ENCODE data around the gene CAPN3.
A peak's percentile ranks its signal among the peaks of the same experiment; 100 is the strongest.

The CAPN3 gene

DNA sequence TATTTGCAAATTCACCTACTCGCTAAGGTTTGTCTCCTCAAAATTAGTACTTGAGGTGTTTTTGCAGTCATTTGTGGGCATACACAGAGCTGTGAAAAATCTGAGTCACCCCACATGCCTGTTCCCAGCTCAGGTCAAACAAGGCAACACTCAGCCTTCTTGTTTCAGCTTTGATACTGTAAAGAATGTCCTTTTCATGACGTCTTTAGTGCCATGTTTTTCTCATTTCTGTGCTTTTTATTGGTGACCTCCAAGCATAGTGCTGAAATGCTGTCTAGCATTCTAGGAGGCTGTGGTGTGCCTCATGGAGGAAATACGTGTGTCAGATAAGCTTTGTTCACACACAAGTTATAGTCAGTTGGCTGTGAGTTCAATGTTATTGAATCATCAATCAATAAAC is 8.8 kb downstream of the CAPN3 start:
- no peak overlapping the region for H2AFZ ChIP-seq (ENCODE audit: low read length, unreplicated experiment)
- H3K27me3 ChIP-seq (ENCODE audit: insufficient read depth, low read length) = no peaks in the 10 kb centered on the region
- no peaks in the 10 kb centered on the region for H3K36me3 ChIP-seq (ENCODE audit: insufficient read depth, low read length)
- no peaks in the 10 kb centered on the region for H3K79me2 ChIP-seq (ENCODE audit: control insufficient read depth, insufficient read depth, low read length, unreplicated experiment)
- no peak overlapping the region for H3K4me3 ChIP-seq (ENCODE audit: low read depth, low read length)
- peaks cover 4% of the 10 kb centered on the region for H3K4me1 ChIP-seq (ENCODE audit: control insufficient read depth, insufficient read depth, low read length, unreplicated experiment)
- H3K27ac ChIP-seq (ENCODE audit: low read depth, low read length) = no peak overlapping the region

DNA sequence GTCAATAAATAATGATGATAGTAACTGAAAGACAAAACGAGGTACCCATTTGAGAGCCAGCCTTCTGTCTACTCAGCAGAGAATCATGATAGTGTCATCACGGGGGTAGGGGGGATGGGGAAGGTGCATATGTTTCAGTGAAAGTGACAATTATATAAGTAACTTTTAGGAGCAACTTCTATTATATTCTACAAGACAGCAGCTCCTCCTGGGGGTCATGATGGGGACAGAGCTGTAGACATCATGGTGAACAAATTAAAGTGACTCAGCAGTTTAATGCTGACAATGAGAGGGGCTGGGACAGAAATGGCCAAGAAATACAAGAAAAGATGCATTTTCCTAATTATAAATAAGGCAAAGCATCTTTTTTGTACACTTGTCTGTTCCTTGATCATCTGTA is 11.8 kb downstream of the CAPN3 start:
- Histone ChIP-seq H2AFZ (ENCODE audit: low read length, unreplicated experiment) (no peak overlapping the region), H3K27me3 (ENCODE audit: insufficient read depth, low read length) (no peaks in the 10 kb centered on the region)

DNA sequence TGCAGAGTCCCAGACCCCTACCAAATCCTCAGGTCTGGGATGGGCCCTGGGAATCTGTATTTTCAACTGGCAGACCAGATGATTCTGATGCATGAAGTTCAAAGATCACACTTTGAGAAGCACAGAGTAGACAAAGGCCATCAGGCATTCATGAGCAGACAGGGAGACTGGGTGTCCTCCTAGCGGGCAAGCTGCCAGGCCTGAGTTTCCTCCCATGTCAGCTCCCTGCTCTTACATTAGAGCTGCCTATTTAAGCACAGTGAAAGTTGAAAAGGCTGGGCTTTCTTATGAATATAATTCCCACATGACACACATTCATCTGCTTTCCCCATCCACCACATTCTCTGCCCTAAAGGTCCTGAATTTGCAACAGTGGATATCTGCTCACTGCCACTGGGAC is 14.0 kb downstream of the CAPN3 start:
- Histone ChIP-seq H3K36me3 (ENCODE audit: insufficient read depth, low read length) (no peaks in the 10 kb centered on the region), H3K27me3 (ENCODE audit: insufficient read depth, low read length) (no peaks in the 10 kb centered on the region), H3K79me2 (ENCODE audit: control insufficient read depth, insufficient read depth, low read length, unreplicated experiment) (no peaks in the 10 kb centered on the region), H3K4me1 (ENCODE audit: control insufficient read depth, insufficient read depth, low read length, unreplicated experiment) (no peaks in the 10 kb centered on the region), H3K27ac (ENCODE audit: low read depth, low read length) (no peak overlapping the region), H3K4me3 (ENCODE audit: low read depth, low read length) (no peak overlapping the region), H2AFZ (ENCODE audit: low read length, unreplicated experiment) (no peak overlapping the region)

More for the DNA sequence above, 11.8 kb downstream of the CAPN3 start:
- Histone ChIP-seq H3K4me3 (ENCODE audit: low read depth, low read length) (no peak overlapping the region), H3K36me3 (ENCODE audit: insufficient read depth, low read length) (no peaks in the 10 kb centered on the region), H3K27ac (ENCODE audit: low read depth, low read length) (peak overlapping the region; percentile 34; the same call in 1 of the 2 replicates), H3K4me1 (ENCODE audit: control insufficient read depth, insufficient read depth, low read length, unreplicated experiment) (peaks cover 4% of the 10 kb centered on the region), H3K79me2 (ENCODE audit: control insufficient read depth, insufficient read depth, low read length, unreplicated experiment) (no peaks in the 10 kb centered on the region)

DNA sequence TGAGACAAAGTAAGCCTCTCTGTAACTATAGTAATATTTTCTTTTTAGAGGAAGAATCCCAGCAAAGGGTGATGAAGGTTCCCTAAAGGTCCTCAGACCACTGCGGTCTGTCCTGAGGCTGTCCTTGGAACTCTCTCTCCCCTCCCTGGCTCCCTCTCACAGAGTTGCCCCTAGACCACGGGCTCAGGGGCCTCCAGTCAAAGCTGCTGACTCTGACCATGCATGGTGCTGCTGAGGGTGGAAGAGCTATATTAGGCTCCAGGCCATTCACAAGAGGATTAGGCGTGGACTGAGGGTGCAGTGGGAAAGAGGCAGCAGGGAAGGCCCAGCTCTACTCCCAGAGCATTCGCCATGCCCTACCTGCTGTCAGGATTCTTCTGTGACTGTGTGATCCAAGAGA is 14.6 kb downstream of the CAPN3 start:
- Histone ChIP-seq H3K36me3 (ENCODE audit: insufficient read depth, low read length) (no peaks in the 10 kb centered on the region), H3K4me1 (ENCODE audit: control insufficient read depth, insufficient read depth, low read length, unreplicated experiment) (no peaks in the 10 kb centered on the region), H3K4me3 (ENCODE audit: low read depth, low read length) (no peak overlapping the region), H2AFZ (ENCODE audit: low read length, unreplicated experiment) (no peak overlapping the region), H3K79me2 (ENCODE audit: control insufficient read depth, insufficient read depth, low read length, unreplicated experiment) (no peaks in the 10 kb centered on the region), H3K27me3 (ENCODE audit: insufficient read depth, low read length) (no peaks in the 10 kb centered on the region), H3K27ac (ENCODE audit: low read depth, low read length) (no peak overlapping the region)

DNA sequence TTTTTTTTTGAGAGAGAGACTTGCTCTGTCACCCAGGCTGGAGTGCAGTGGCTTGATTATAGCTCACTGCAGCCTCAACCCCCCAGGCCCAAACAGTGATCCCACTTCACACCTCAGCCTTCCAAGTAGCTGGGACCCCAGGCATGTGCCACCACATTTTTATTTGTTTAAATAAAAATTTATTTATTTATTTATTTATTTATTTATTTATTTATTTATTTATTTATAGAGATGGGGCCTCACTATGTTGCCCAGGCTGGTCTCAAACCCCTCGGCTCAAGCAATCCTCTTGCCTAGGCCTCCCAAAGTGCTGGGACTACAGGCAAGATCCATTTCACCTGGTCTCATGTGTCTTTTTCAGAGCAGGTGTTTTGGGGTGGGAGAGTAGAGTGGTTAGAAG is 15.5 kb downstream of the CAPN3 start:
- H3K27ac ChIP-seq (ENCODE audit: low read depth, low read length) = no peak overlapping the region
- no peaks in the 10 kb centered on the region for H3K27me3 ChIP-seq (ENCODE audit: insufficient read depth, low read length)
- no peaks in the 10 kb centered on the region for H3K36me3 ChIP-seq (ENCODE audit: insufficient read depth, low read length)
- no peaks in the 10 kb centered on the region for H3K4me1 ChIP-seq (ENCODE audit: control insufficient read depth, insufficient read depth, low read length, unreplicated experiment)
- H3K79me2 ChIP-seq (ENCODE audit: control insufficient read depth, insufficient read depth, low read length, unreplicated experiment) = no peaks in the 10 kb centered on the region
- H2AFZ ChIP-seq (ENCODE audit: low read length, unreplicated experiment) = no peak overlapping the region
- H3K4me3 ChIP-seq (ENCODE audit: low read depth, low read length) = no peak overlapping the region

DNA sequence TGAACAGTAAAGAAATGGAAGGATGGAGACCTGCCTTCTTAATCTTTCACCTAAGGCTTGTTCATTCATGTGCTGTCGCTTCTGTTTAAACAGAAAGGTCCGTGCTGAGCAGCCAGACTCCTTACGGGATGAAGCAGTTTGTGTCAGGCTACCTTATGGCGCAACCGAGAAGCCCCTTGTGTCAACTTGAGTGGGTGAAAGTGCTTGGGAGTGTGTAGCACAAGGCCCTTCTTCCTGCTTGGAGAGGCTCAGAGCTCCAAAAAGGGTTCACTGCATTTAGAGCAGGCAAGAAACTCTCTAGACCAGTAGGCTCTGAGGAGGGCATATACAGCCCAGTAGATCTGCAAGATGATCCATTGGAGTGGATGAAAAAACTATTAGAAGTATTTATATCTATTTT is 16.0 kb downstream of the CAPN3 start:
- H2AFZ ChIP-seq (ENCODE audit: low read length, unreplicated experiment) = no peak overlapping the region
- H3K27ac ChIP-seq (ENCODE audit: low read depth, low read length) = no peak overlapping the region
- no peaks in the 10 kb centered on the region for H3K27me3 ChIP-seq (ENCODE audit: insufficient read depth, low read length)
- H3K4me3 ChIP-seq (ENCODE audit: low read depth, low read length) = no peak overlapping the region
- no peaks in the 10 kb centered on the region for H3K4me1 ChIP-seq (ENCODE audit: control insufficient read depth, insufficient read depth, low read length, unreplicated experiment)
- H3K36me3 ChIP-seq (ENCODE audit: insufficient read depth, low read length) = no peaks in the 10 kb centered on the region
- H3K79me2 ChIP-seq (ENCODE audit: control insufficient read depth, insufficient read depth, low read length, unreplicated experiment) = no peaks in the 10 kb centered on the region

DNA sequence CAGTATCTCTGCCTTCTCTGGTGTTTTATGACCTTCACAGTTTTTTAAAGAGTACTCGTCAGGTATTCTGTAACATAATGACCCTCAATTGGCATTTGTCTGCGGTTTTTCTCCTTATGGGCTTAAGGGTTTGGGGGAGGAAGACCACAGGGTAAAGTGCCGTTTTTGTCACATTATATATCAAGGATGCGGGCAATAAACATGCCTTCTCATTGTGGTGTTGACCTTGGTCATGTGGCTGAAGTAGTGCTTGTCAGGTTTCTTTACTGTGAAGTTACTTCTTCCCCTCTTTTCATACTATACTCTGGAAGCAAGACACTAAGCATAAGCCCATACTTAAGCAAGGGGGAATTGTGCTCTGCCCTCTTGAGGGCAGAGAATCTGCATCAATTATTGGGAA is 16.6 kb downstream of the CAPN3 start:
- no peaks in the 10 kb centered on the region for H3K4me1 ChIP-seq (ENCODE audit: control insufficient read depth, insufficient read depth, low read length, unreplicated experiment)
- H3K36me3 ChIP-seq (ENCODE audit: insufficient read depth, low read length) = no peaks in the 10 kb centered on the region
- no peak overlapping the region for H3K27ac ChIP-seq (ENCODE audit: low read depth, low read length)
- no peaks in the 10 kb centered on the region for H3K27me3 ChIP-seq (ENCODE audit: insufficient read depth, low read length)
- no peak overlapping the region for H2AFZ ChIP-seq (ENCODE audit: low read length, unreplicated experiment)
- H3K4me3 ChIP-seq (ENCODE audit: low read depth, low read length) = no peak overlapping the region
- no peaks in the 10 kb centered on the region for H3K79me2 ChIP-seq (ENCODE audit: control insufficient read depth, insufficient read depth, low read length, unreplicated experiment)

DNA sequence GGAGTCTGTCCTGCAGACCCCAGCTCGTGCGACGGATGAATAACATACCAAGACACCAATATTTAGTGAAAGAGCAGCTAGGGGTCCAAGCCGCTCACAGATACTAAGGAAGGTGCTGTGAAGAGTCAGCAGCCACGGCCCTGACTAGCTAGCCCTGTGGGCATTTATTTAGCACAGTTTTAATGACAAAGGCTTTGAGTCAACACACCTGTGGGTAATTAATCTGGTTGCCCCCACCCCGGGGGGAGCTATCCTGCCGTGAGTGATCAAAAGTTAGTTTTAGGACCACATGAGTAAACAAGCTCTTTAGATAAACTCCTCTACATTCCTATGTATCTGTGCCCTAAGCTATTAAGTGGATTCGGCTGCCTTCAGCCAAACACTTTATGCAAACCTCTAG is 18.7 kb downstream of the CAPN3 start:
- no peaks in the 10 kb centered on the region for H3K4me1 ChIP-seq (ENCODE audit: control insufficient read depth, insufficient read depth, low read length, unreplicated experiment)
- no peaks in the 10 kb centered on the region for H3K27me3 ChIP-seq (ENCODE audit: insufficient read depth, low read length)

DNA sequence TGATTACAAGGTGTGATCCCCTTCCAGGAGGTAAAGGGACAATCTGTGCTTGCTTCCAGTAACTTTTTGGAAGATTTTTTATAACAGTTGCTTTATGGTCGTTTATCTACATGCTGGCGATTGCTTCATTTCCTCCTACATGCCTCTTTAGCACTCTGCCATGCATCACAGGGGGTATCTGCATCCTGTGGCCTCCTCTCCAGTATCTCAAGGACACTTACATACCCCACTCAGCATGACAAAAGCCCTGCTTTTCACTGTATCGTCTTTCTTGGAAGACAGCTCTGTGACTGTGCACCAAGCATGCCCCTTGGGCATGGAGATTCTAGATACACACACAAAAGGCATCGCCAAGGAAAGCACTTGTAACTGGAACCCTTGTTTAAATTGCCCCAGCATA is 25.3 kb downstream of the CAPN3 start:
- no peaks in the 10 kb centered on the region for H3K79me2 ChIP-seq (ENCODE audit: control insufficient read depth, insufficient read depth, low read length, unreplicated experiment)
- H3K27me3 ChIP-seq (ENCODE audit: insufficient read depth, low read length) = no peaks in the 10 kb centered on the region
- H2AFZ ChIP-seq (ENCODE audit: low read length, unreplicated experiment) = no peak overlapping the region
- no peak overlapping the region for H3K27ac ChIP-seq (ENCODE audit: low read depth, low read length)
- no peak overlapping the region for H3K4me3 ChIP-seq (ENCODE audit: low read depth, low read length)
- H3K36me3 ChIP-seq (ENCODE audit: insufficient read depth, low read length) = no peaks in the 10 kb centered on the region
- no peaks in the 10 kb centered on the region for H3K4me1 ChIP-seq (ENCODE audit: control insufficient read depth, insufficient read depth, low read length, unreplicated experiment)

More for the DNA sequence above, 18.7 kb downstream of the CAPN3 start:
- no peaks in the 10 kb centered on the region for H3K36me3 ChIP-seq (ENCODE audit: insufficient read depth, low read length)
- no peak overlapping the region for H3K4me3 ChIP-seq (ENCODE audit: low read depth, low read length)
- H3K79me2 ChIP-seq (ENCODE audit: control insufficient read depth, insufficient read depth, low read length, unreplicated experiment) = no peaks in the 10 kb centered on the region
- H2AFZ ChIP-seq (ENCODE audit: low read length, unreplicated experiment) = no peak overlapping the region
- H3K27ac ChIP-seq (ENCODE audit: low read depth, low read length) = no peak overlapping the region

- Histone ChIP-seq H3K4me3 (ENCODE audit: low read depth, low read length) (no peak overlapping the region), H3K4me1 (ENCODE audit: control insufficient read depth, insufficient read depth, low read length, unreplicated experiment) (no peaks in the 10 kb centered on the region), H3K27me3 (ENCODE audit: insufficient read depth, low read length) (no peaks in the 10 kb centered on the region), H3K36me3 (ENCODE audit: insufficient read depth, low read length) (no peaks in the 10 kb centered on the region), H2AFZ (ENCODE audit: low read length, unreplicated experiment) (no peak overlapping the region), H3K27ac (ENCODE audit: low read depth, low read length) (no peak overlapping the region), H3K79me2 (ENCODE audit: control insufficient read depth, insufficient read depth, low read length, unreplicated experiment) (no peaks in the 10 kb centered on the region)
These were observed 26.1 kb downstream of the CAPN3 start for GRCh38 chr15:42385206-42385979.

GRCh38 chr15:42385980-42386700 is 26.8 kb downstream of the CAPN3 start:
- Histone ChIP-seq H3K4me3 (ENCODE audit: low read depth, low read length) (no peak overlapping the region), H3K27me3 (ENCODE audit: insufficient read depth, low read length) (no peaks in the 10 kb centered on the region), H3K79me2 (ENCODE audit: control insufficient read depth, insufficient read depth, low read length, unreplicated experiment) (no peaks in the 10 kb centered on the region), H3K36me3 (ENCODE audit: insufficient read depth, low read length) (no peaks in the 10 kb centered on the region), H3K27ac (ENCODE audit: low read depth, low read length) (no peak overlapping the region), H3K4me1 (ENCODE audit: control insufficient read depth, insufficient read depth, low read length, unreplicated experiment) (no peaks in the 10 kb centered on the region), H2AFZ (ENCODE audit: low read length, unreplicated experiment) (no peak overlapping the region)
